Measurements from ENCODE around the gene POLR2L. TPM values are rescaled to one million over a fixed set of nuclear protein-coding genes. Genes with fewer than 3 reads are reported as not detected.

POLR2L gene
- total and polyA plus RNA-seq, 2 of the 13 experiments (the other 11 are each of a cell fraction or from before 2014, with no cell fraction given), result 104 to 114 TPM

DNA sequence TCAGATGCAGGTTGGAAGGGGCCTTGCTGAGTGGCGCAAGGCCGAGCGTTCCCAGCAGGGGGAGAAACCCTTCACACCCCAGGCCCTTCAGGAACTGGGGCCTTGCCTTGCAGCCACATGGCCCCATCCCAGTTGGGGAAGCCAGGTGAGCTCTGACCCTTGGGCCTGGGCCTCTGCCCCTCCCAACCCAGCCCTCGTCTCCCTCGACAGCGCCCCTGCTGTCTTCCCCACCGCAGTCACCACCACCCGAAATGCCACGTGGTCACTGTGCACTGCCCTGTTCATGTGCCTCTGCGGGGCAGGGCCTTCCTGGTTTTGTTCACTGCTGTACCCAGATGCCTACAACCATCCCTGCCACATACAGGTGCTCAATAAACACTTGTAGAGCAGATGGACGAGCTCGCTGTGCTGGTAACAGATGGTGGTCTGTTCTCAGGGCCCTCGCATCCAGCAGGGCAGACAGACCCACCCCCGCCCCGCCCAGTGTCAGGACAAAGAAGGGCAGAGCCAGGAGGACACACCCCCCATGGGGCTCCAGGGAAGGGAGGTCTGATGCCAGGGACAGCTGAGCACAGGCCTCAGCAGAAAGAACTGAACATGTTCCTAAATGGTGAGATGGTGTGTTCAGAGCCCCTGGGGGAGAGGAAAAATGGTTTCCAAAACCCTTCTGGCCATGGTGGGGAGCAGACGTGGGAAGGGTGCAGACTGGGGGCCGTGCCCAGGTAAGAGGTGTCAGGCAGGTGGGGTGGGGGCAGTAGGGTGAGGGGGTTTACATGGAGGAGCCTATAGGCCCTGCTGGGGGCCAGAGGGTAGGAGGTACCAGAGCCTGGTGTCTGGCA lies 3.7 kb downstream of the POLR2L start (continued):
- TF ChIP-seq, protein P1, sequence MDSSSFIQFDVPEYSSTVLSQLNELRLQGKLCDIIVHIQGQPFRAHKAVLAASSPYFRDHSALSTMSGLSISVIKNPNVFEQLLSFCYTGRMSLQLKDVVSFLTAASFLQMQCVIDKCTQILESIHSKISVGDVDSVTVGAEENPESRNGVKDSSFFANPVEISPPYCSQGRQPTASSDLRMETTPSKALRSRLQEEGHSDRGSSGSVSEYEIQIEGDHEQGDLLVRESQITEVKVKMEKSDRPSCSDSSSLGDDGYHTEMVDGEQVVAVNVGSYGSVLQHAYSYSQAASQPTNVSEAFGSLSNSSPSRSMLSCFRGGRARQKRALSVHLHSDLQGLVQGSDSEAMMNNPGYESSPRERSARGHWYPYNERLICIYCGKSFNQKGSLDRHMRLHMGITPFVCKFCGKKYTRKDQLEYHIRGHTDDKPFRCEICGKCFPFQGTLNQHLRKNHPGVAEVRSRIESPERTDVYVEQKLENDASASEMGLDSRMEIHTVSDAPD (CRISPR knock-in tag; IDR thresholded peaks at IDR 0.05), result 0 out of 2 replicates have a peak, but pooled peaks have one; percentile 69
- no peak for TF ChIP-seq RORA (CRISPR knock-in tag; IDR thresholded peaks at IDR 0.05)
- no peak for TF ChIP-seq TEAD2 (CRISPR knock-in tag; IDR thresholded peaks at IDR 0.05)
- no peak for TF ChIP-seq WIZ (CRISPR knock-in tag; IDR thresholded peaks at IDR 0.05)
- TF ChIP-seq ZNF468 (CRISPR knock-in tag; IDR thresholded peaks at IDR 0.05), result no peak
- no peak for TF ChIP-seq BRCA1 (CRISPR knock-in tag; IDR thresholded peaks at IDR 0.05)
- no peak for TF ChIP-seq JUND (CRISPR knock-in tag; IDR thresholded peaks at IDR 0.05)
- peak; percentile 86 for TF ChIP-seq AKAP8 (CRISPR knock-in tag; IDR thresholded peaks at IDR 0.05)
- no peak for TF ChIP-seq NR3C1 (CRISPR knock-in tag; IDR thresholded peaks at IDR 0.05)
- TF ChIP-seq ARNT (IDR thresholded peaks at IDR 0.05), result no peak
- TF ChIP-seq ZNF7 (CRISPR knock-in tag; IDR thresholded peaks at IDR 0.05), result no peak
- peak; percentile 43 for TF ChIP-seq ATF7-NPFF (CRISPR knock-in tag; IDR thresholded peaks at IDR 0.05; ENCODE audit: low read depth)
- peak; percentile 87; the same call in 1 of the 2 replicates for TF ChIP-seq ZC3H13 (CRISPR knock-in tag; IDR thresholded peaks at IDR 0.05)
- no peak for TF ChIP-seq ZNF138 (CRISPR knock-in tag; IDR thresholded peaks at IDR 0.05; ENCODE audit: low read depth)
- TF ChIP-seq, protein P2, sequence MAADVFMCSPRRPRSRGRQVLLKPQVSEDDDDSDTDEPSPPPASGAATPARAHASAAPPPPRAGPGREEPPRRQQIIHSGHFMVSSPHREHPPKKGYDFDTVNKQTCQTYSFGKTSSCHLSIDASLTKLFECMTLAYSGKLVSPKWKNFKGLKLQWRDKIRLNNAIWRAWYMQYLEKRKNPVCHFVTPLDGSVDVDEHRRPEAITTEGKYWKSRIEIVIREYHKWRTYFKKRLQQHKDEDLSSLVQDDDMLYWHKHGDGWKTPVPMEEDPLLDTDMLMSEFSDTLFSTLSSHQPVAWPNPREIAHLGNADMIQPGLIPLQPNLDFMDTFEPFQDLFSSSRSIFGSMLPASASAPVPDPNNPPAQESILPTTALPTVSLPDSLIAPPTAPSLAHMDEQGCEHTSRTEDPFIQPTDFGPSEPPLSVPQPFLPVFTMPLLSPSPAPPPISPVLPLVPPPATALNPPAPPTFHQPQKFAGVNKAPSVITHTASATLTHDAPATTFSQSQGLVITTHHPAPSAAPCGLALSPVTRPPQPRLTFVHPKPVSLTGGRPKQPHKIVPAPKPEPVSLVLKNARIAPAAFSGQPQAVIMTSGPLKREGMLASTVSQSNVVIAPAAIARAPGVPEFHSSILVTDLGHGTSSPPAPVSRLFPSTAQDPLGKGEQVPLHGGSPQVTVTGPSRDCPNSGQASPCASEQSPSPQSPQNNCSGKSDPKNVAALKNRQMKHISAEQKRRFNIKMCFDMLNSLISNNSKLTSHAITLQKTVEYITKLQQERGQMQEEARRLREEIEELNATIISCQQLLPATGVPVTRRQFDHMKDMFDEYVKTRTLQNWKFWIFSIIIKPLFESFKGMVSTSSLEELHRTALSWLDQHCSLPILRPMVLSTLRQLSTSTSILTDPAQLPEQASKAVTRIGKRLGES (CRISPR knock-in tag; IDR thresholded peaks at IDR 0.05; ENCODE audit: borderline replicate concordance), result no peak
- 0 out of 2 replicates have a peak, but pooled peaks have one; percentile 34 for TF ChIP-seq MEF2D (CRISPR knock-in tag; IDR thresholded peaks at IDR 0.05)
- no peak for TF ChIP-seq NKX3-1 (CRISPR knock-in tag; IDR thresholded peaks at IDR 0.05)
- no peak for TF ChIP-seq ZNF550 (CRISPR knock-in tag; IDR thresholded peaks at IDR 0.05; ENCODE audit: borderline replicate concordance)
- no peak for TF ChIP-seq NCOA1 (CRISPR knock-in tag; IDR thresholded peaks at IDR 0.05)
- no peak for TF ChIP-seq ZNF235 (CRISPR knock-in tag; IDR thresholded peaks at IDR 0.05; ENCODE audit: borderline replicate concordance)
- TF ChIP-seq JARID2 (CRISPR knock-in tag; IDR thresholded peaks at IDR 0.05; ENCODE audit: insufficient replicate concordance), result no peak
- TF ChIP-seq, protein P3, sequence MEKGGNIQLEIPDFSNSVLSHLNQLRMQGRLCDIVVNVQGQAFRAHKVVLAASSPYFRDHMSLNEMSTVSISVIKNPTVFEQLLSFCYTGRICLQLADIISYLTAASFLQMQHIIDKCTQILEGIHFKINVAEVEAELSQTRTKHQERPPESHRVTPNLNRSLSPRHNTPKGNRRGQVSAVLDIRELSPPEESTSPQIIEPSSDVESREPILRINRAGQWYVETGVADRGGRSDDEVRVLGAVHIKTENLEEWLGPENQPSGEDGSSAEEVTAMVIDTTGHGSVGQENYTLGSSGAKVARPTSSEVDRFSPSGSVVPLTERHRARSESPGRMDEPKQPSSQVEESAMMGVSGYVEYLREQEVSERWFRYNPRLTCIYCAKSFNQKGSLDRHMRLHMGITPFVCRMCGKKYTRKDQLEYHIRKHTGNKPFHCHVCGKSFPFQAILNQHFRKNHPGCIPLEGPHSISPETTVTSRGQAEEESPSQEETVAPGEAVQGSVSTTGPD (CRISPR knock-in tag; IDR thresholded peaks at IDR 0.05), result no peak
- no peak for TF ChIP-seq ZNF124 (CRISPR knock-in tag; IDR thresholded peaks at IDR 0.05)
